HG02840 (cell line): ENCODE data around the gene BNC1.
"Not testable (repeated sequence)": the region's sequence is repeated elsewhere in the genome, so short reads cannot be mapped to it uniquely, and the experiment has no call there.

Experiments
- ATAC-seq: cut with Tn5 transposase; IDR thresholded peaks from one replicate; pipeline ENCODE4 v1.9.1; 2021; ENCODE audit warnings: mild to moderate bottlenecking, moderate library complexity, moderate number of reproducible peaks; ENCODE audit not compliant: unreplicated experiment, low FRiP score

The BNC1 gene

DNA sequence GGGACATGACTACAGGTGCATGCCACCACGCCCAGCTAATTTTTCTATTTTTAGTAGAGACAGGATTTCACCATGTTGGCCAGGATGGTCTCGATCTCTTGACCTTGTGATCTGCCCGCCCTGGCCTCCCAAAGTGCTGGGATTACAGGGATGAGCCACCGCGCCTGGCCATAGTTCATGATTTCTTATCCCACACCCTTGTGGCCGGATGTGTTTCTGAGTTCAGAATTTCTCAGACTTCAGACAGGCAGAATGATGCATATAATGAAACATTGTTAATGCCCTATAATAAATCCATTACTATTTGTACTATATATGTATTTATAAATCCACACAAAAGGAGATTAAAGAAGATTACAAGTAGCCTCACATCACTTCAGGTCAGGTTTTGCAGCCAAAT lies 22.3 kb downstream of the BNC1 start:
- ATAC-seq, result not testable (repeated sequence)

DNA sequence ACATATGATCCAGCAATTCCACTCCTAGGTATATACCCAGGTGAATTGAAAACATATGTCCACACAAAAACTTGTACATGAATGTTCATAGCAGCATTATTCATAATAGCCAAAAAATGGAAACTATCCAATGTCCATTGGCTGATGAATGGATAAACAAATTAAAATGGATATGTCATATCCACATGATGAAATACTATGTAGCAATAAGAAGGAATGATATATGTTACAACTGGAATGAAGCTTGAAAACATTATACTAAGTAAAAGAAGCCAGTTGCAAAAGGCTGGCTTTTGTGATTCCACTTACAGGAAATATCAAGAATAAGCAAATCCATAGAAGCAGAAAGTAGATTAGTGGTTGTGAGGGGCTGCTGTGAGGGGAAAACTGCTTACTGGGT lies 33.7 kb downstream of the BNC1 start:
- ATAC-seq, result no peak

DNA sequence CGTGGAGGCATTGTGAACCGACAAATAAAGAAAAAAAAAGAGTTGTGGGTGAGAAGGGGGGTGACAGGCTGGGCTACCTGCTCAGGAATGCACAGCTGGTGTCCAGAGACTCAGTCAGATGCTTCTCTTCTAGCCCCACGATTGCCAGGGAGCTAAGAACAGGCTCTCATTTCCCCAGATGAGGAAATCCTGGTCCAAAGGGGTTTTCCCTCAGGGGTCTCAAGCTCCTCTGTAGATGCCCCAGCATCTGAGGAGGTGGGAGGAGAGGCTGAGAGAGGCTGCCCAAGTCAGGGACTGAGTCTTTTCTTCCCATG lies 35.5 kb downstream of the BNC1 start:
- ATAC-seq, result no peak

DNA sequence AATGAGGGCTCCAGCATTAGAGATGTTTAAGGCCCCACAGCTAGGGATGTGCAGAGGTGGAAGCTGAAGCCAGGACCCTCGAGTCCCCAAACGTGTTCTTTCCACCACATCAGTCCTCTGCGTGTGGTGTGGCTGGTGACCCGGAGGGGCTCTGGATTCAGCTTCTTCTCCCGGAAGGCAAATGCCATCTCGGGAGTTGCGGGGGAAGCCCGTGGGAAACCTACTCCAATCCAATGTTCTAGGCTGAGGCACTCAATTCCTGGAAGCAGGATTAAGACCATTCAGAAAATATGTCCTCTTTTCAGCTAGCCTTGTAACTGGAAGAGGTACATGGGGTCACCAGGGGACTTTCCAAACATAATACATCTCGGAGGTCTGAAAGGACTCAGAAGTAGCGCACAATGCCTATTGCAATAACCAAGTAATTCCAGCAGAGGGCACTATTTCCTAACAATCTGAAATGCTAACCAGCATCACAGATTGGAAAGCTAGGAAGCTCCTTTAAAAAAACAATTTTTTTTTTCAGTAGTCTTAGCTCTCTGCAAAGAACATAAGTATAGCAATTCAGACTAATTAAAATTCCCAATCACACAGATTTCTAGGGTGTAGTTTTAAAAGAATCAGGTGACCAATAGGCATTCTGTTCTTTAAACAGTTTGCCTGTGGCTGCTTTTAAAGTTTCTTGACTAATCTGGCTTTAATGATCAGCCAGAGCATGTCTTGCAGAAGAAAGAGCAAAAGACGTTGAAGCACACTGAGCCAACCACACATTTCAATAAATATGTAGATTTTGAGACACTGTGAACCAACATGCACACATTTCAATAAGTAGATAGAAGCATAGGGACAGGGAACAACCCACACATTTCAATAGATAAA lies 36.1 kb downstream of the BNC1 start:
- ATAC-seq, result no peak

DNA sequence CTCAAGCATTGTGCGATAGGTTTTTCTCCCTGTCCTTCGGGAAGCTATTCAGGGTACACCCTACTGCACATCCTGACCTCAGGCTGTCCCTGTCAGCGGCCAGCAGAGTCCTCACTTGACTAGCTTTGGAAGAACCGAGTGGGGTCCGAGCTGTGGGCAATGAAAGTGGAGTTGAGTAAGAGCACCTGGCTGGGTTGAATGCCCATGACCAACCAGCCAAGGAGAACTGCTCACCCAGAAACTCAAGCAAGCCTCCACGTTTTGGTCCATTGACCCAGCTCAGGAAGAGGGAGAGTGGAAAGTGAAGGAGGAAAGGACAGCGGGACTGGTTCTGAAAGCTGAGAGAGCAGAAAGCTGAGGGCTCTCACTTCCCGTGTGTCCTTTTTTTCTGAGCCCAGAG lies 40.8 kb downstream of the BNC1 start:
- ATAC-seq, result no peak

DNA sequence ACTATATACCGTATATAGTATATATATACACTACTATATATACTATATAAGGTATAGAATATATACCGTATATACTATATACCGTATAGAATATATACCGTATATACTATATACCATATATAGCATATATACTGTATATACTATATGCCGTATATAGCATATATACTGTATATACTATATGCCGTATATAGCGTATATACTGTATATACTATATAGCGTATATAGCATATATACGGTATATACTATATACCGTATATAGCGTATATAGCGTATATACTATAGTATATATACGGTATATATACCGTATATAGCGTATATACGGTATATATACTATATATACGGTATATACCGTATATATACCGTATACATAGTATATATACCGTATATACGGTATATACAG lies 54.2 kb downstream of the BNC1 start:
- ATAC-seq, result no peak

DNA sequence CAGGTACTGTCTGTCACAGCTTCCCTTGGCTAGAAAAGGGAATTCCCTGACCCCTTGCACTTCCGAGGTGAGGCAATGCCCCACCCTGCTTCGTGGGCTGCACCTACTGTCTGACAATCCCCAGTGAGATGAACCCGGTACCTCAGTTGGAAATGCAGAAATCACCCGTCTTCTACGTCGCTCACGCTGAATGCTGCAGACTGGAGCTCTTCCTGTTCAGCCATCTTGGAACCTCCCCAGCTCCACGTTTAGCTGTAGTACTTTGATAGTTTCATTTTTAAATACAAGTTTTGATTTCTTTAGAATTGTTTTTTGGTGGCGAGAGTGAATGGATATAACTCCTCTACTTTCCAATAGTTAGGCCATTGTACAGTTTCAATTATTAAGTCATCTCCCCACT lies 59.0 kb downstream of the BNC1 start:
- no peak for ATAC-seq

DNA sequence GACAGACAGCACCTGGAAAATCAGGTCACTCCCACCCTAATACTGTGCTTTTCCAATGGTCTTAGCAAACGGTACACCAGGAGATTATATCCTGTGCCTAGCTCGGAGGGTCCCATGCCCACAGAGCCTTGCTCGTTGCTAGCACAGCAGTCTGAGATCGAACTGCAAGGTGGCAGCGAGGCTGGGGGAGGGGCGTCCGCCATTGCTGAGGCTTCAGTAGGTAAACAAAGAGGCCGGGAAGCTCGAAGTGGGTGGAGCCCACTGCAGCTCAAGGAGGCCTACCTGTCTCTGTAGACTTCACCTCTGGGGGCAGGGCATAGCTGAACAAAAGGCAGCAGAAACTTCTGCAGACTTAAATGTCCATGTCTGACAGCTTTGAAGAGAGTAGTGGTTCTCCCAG lies 62.7 kb downstream of the BNC1 start:
- not testable (repeated sequence) for ATAC-seq

DNA sequence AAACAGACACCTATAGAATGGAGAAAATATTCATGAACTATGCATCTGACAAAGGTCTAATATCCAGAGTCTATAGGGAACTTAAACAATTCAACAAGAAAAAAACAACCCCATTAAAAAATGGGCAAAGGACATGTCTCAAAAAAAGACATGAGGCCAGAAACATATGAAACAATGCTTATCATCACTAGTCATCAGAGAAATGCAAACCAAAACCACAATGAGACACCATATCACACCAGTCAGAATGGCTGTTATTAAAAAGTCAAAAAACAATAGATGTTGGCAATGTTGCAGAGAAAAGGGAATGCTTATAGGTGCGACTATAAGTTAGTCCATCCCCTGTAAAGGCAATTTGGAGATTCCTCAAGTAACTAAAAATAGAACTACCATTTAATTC lies 65.4 kb downstream of the BNC1 start:
- ATAC-seq, result no peak

DNA sequence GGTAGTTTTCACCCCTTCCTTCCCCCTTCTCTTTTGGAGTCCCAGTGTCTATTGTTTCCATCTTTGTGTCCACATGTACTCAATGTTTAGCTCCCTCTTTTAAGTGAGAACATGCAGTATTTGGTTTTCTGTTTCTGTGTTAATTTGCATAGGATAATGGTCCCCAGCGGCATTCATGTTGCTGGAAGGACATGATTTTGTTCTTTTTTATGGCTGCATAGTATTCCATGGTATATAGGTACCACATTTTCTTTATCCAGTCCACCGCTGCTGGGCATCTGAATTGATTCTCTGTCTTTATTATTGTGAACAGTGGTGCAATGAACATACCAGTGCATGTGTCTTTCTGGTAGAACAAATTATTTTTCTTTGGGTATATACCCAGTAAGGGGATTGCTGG lies 69.2 kb downstream of the BNC1 start:
- ATAC-seq, result no peak

DNA sequence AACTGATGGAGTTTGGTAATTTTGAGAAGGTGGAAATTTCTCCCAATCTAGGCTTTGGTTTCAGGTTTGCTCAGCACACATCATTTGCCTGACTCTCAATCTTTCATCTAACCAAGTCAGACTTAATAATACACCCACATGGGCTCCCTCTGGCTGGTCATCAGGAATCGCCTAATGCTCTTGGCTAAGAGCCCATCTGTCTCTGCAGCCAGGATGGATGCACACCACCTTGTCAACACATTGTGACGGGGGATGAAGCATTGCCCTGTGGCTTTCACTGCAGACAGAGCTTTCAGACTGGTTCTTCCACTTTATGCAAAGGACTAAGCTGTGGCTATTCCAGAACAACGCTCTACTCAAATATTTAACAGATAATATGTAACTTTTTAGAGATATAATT lies 73.8 kb downstream of the BNC1 start:
- ATAC-seq, result no peak

DNA sequence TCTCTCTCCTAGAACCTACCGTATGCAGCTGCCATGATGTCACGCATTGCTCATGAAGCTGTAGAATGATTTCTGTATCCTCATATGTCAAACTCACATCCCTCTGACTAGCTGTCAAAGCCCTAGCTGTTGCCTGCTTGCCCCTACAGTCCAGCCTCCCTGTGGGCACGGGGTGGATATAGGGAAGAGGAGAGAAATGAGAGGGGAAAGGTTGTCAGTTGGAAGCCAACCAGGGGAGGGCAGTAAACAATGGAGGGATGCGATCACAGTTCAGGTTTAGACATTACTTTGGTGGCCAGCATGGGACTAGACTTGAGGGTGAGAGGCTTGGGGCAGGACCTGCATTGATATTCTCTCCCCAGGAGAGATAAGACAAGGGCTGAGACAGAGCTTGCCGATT lies 75.1 kb downstream of the BNC1 start:
- no peak for ATAC-seq

DNA sequence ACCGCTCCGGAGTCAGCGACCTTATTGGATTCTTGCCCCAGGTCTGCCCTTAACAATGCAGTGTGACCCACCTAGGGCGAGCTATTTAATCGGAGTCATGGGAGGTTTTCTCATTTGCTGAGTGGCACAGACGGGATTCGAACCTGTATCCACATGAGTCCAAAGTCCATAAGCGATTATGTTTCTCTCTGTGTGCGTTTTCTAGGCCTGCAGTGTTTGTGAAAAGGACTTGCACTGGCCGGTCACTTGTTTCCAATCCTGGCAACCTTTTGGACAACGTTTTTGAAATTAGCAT lies 76.2 kb downstream of the BNC1 start:
- ATAC-seq, result no peak

DNA sequence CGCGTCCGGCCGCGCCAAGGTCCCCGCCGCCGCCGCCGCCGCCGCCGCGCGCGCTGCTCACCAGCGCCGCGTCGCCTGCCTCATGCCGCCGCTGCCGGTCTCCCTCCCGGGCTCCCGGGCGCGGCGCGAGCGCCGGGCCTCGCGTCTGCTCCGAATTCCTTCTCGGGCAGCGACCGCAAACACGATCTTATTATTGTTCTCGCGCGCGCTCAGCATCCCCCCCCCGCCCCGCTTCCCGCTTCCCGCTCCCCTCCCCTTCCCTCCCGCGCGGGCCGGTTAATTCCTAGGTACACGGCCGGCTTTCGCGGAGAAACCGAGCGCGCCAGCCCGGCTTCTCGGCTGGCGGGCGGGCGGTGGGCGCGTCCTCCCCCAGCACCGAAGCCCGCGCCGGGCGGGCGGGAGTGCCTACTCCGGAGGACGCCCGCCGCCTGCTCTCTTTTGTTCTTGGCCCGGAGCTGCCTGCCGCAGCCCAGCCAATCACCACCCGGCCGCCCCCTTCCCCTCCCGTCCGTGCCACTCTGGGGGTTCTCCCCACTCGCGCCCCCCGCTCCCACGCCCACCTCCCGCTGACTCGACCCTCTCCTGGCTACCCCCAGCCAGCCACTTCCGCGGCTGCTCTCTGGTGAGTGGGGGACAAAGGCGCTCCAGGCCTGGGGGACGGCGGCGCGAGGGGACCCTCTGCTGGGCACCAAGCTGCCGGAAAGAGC lies 76.7 kb downstream of the BNC1 start, which contains the start of gene HDGFL3:
TSS of gene HDGFL3 (minus strand) at position 164 of the 707 bp plus-strand sequence. CDS start 409 bp downstream, outside the sequence.
- ATAC-seq, result no peak

DNA sequence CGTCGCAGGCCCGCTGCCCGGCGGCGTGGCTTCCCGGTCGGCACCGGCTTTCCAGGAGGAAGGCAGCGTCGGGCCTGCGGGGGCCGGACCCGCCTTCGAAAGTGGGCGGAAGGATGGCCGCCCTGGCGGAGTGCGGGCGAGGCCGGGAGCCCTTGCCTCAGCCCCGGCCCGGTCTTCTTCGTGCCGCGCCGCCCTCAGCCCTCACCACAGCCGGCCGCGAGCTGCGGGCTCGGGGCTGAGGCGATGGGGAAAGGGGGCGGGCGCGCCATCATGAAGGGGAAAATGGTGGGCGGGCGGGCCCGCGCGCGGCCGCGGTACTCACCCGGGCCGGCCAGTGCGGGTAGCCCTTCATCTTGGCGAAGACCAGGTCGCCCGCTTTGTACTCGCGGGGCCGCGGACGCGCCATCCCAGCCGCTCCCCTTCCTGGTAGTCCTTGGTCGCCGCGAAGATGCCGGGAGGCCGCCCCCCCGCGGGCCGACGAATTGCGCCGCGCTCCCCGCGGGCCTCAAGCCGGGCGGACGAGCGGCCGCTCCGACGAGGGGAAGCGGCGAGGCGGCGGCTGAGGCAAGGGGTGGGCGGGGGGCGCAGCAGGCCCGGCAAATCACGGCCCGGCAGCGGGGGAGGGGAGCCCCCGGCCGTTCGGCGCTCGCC lies 77.3 kb downstream of the BNC1 start:
- no peak for ATAC-seq

DNA sequence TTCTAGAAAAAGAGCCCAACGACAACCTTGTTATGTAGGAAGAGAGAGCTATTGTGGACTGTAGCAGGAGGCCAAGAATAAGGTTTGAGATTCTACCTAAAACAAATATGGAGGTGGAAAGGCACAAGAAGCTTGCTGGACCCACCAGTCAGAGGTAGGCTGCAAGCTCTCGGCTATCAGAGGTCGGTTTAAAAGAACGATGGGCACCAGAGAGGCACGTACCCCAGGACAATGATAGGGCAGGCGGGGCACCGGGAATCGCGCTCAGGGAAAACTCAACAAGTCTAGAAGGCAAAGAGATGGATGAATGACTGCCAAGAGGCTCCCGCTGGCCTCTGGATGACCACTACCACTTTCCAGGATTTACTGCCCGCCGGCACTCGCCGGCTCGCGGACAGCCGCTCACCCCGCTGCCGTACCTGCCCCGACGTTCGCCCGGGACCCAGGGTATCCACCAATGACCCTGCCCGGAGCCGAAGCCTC lies 77.9 kb downstream of the BNC1 start:
- ATAC-seq, result no peak
